ENCODE measurements around the gene PSMC3IP.
"Not testable (repeated sequence)": the region's sequence is repeated elsewhere in the genome, so short reads cannot be mapped to it uniquely, and the experiment has no call there.

The PSMC3IP gene

GRCh38 chr17:42577532-42578281 lies at the start of gene PSMC3IP:
Gene PSMC3IP, minus strand, starts transcription at chr17:42577729. Its CDS starts 43 bp downstream, at chr17:42577686.
- Histone ChIP-seq H3K9me3 (no peaks in the 10 kb centered on the region), H3K4me3 (peak within 1 kb of the TSS; percentile 76), H3K27me3 (ENCODE audit: low read depth) (no peaks in the 10 kb centered on the region), H3K36me3 (replicated peaks) (peaks cover 66% of the 10 kb centered on the region), H3K4me1 (peaks cover 14% of the 10 kb centered on the region; the same call in 1 of the 2 replicates)
- in situ Hi-C loops (cut with MboI; ENCODE audit: low sequenced_read_pairs), result loop anchor here (10.0 to 25.0 kb wide), 3 partner anchors 185 to 360 kb away; partner anchors contain the start of genes PSME3, RAMP2 and VPS25
- peak; percentile 94 to 97 for DNase-seq (ENCODE audit: low spot score in 2 of 2)

- H3K27me3 ChIP-seq (ENCODE audit: low read depth), result no peaks in the 10 kb centered on the region
- H3K9me3 ChIP-seq, result no peaks in the 10 kb centered on the region
- peak in 1 of 2 experiments; percentile 19 for DNase-seq (ENCODE audit: low spot score in 2 of 2)
- peaks cover 2% of the 10 kb centered on the region; the same call in 1 of the 2 replicates for H3K4me1 ChIP-seq
- H3K36me3 ChIP-seq (replicated peaks), result no peaks in the 10 kb centered on the region
- in situ Hi-C loops (cut with MboI; ENCODE audit: low sequenced_read_pairs), result no loop called here
- H3K4me3 ChIP-seq, result no peak overlapping the region
Observed at GRCh38 chr17:42623732-42624596, 46.4 kb upstream of the PSMC3IP start.

GRCh38 chr17:42623271-42623670 lies 45.7 kb upstream of the PSMC3IP start:
- Histone ChIP-seq H3K4me1 (peaks cover 2% of the 10 kb centered on the region; the same call in 1 of the 2 replicates), H3K4me3 (no peak overlapping the region), H3K9me3 (no peaks in the 10 kb centered on the region), H3K36me3 (replicated peaks) (no peaks in the 10 kb centered on the region), H3K27me3 (ENCODE audit: low read depth) (no peaks in the 10 kb centered on the region)
- no peak for DNase-seq (ENCODE audit: low spot score in 2 of 2)
- in situ Hi-C loops (cut with MboI; ENCODE audit: low sequenced_read_pairs), result no loop called here

GRCh38 chr17:42621987-42622386 lies 44.5 kb upstream of the PSMC3IP start:
- H3K4me3 ChIP-seq; H3K27me3 ChIP-seq (ENCODE audit: low read depth); H3K36me3 ChIP-seq (replicated peaks); in situ Hi-C loops (cut with MboI; ENCODE audit: low sequenced_read_pairs); H3K9me3 ChIP-seq; H3K4me1 ChIP-seq; DNase-seq (ENCODE audit: low spot score in 2 of 2): not testable (repeated sequence)

GRCh38 chr17:42618442-42619150 lies 41.1 kb upstream of the PSMC3IP start:
- Histone ChIP-seq H3K4me3 (no peak overlapping the region), H3K4me1 (no peaks in the 10 kb centered on the region), H3K27me3 (ENCODE audit: low read depth) (no peaks in the 10 kb centered on the region), H3K36me3 (replicated peaks) (peaks cover 17% of the 10 kb centered on the region), H3K9me3 (no peaks in the 10 kb centered on the region)
- in situ Hi-C loops (cut with MboI; ENCODE audit: low sequenced_read_pairs), result no loop called here
- no peak for DNase-seq (ENCODE audit: low spot score in 2 of 2)

GRCh38 chr17:42617956-42618431 lies 40.5 kb upstream of the PSMC3IP start:
- no peaks in the 10 kb centered on the region for H3K4me1 ChIP-seq
- H3K4me3 ChIP-seq, result no peak overlapping the region
- no peak for DNase-seq (ENCODE audit: low spot score in 2 of 2)
- H3K9me3 ChIP-seq, result no peaks in the 10 kb centered on the region
- H3K27me3 ChIP-seq (ENCODE audit: low read depth), result no peaks in the 10 kb centered on the region
- peaks cover 23% of the 10 kb centered on the region for H3K36me3 ChIP-seq (replicated peaks)
- in situ Hi-C loops (cut with MboI; ENCODE audit: low sequenced_read_pairs), result no loop called here

GRCh38 chr17:42613699-42614295 lies 36.3 kb upstream of the PSMC3IP start:
- Histone ChIP-seq H3K27me3 (ENCODE audit: low read depth) (no peaks in the 10 kb centered on the region), H3K36me3 (replicated peaks) (peaks cover 41% of the 10 kb centered on the region), H3K4me1 (peaks cover 3% of the 10 kb centered on the region; the same call in 1 of the 2 replicates), H3K9me3 (no peaks in the 10 kb centered on the region), H3K4me3 (no peak overlapping the region)
- DNase-seq (ENCODE audit: low spot score in 2 of 2), result no peak
- in situ Hi-C loops (cut with MboI; ENCODE audit: low sequenced_read_pairs), result no loop called here

- no peaks in the 10 kb centered on the region for H3K9me3 ChIP-seq
- H3K4me3 ChIP-seq, result no peak overlapping the region
- H3K36me3 ChIP-seq (replicated peaks), result peaks cover 41% of the 10 kb centered on the region
- no peak for DNase-seq (ENCODE audit: low spot score in 2 of 2)
- in situ Hi-C loops (cut with MboI; ENCODE audit: low sequenced_read_pairs), result no loop called here
- H3K4me1 ChIP-seq, result peaks cover 12% of the 10 kb centered on the region
- H3K27me3 ChIP-seq (ENCODE audit: low read depth), result no peaks in the 10 kb centered on the region
Observed at GRCh38 chr17:42612013-42612412, 34.5 kb upstream of the PSMC3IP start.

GRCh38 chr17:42609814-42610801 lies 32.6 kb upstream of the PSMC3IP start:
- H3K27me3 ChIP-seq (ENCODE audit: low read depth); in situ Hi-C loops (cut with MboI; ENCODE audit: low sequenced_read_pairs); H3K9me3 ChIP-seq: not testable (repeated sequence)
- Histone ChIP-seq H3K4me3 (peak overlapping the region; percentile 97), H3K36me3 (replicated peaks) (peaks cover 36% of the 10 kb centered on the region), H3K4me1 (peaks cover 15% of the 10 kb centered on the region)
- peak in 1 of 2 experiments; percentile 36 for DNase-seq (ENCODE audit: low spot score in 2 of 2)

GRCh38 chr17:42609182-42609813 lies 31.8 kb upstream of the PSMC3IP start, which contains the start of the genes RETREG3 and TUBG1:
Gene RETREG3, minus strand, starts transcription at chr17:42609374. Its CDS starts 50 bp downstream, at chr17:42609324.
Gene TUBG1, plus strand, starts transcription at chr17:42609683. Its CDS starts 55 bp downstream, at chr17:42609738.
- Histone ChIP-seq H3K9me3 (no peaks in the 10 kb centered on the region), H3K27me3 (ENCODE audit: low read depth) (no peaks in the 10 kb centered on the region), H3K4me1 (peaks cover 15% of the 10 kb centered on the region), H3K36me3 (replicated peaks) (peaks cover 29% of the 10 kb centered on the region), H3K4me3 (peak within 1 kb of the TSS; percentile 97)
- in situ Hi-C loops (cut with MboI; ENCODE audit: low sequenced_read_pairs), result no loop called here
- peak; percentile 97 to 99 for DNase-seq (ENCODE audit: low spot score in 2 of 2)

- Histone ChIP-seq H3K4me1 (peaks cover 16% of the 10 kb centered on the region), H3K9me3 (no peaks in the 10 kb centered on the region), H3K36me3 (replicated peaks) (peaks cover 24% of the 10 kb centered on the region), H3K27me3 (ENCODE audit: low read depth) (no peaks in the 10 kb centered on the region), H3K4me3 (peak overlapping the region; percentile 97)
- DNase-seq (ENCODE audit: low spot score in 2 of 2), result no peak
- in situ Hi-C loops (cut with MboI; ENCODE audit: low sequenced_read_pairs), result no loop called here
Observed at GRCh38 chr17:42608305-42609181, 31.0 kb upstream of the PSMC3IP start.
